Hepatocyte (in vitro differentiated cells): ENCODE data around the gene CASTOR1. TPM values are rescaled to one million over a fixed set of nuclear protein-coding genes. Genes with fewer than 3 reads are reported as not detected.

Experiments used
- DNase-seq: peaks from one replicate; pipeline ENCODE4 v3.0.0-alpha.2; 2016; ENCODE audit warnings: low spot score
- H2AFZ ChIP-seq: fragments of 200-600 bp; sonication (generic); 2 replicates; pipeline ENCODE4 v1.6.0; 2016; ENCODE audit warnings: antibody characterized with exemption, mild to moderate bottlenecking
- H3K27ac ChIP-seq: fragments of 200-600 bp; sonication (generic); 2 replicates; pipeline ENCODE4 v1.5.1; 2016; ENCODE audit warnings: mild to moderate bottlenecking
- H3K27me3 ChIP-seq: fragments of 200-600 bp; sonication (generic); 2 replicates; pipeline ENCODE4 v1.6.1; 2016
- H3K36me3 ChIP-seq: fragments of 200-600 bp; sonication (generic); replicated peaks from 2 replicates; pipeline ENCODE4 v1.5.1; 2016; ENCODE audit warnings: low read depth; ENCODE audit not compliant: insufficient read depth
- H3K4me1 ChIP-seq: fragments of 200-600 bp; sonication (generic); 2 replicates; pipeline ENCODE4 v1.5.1; 2016; ENCODE audit warnings: mild to moderate bottlenecking, moderate library complexity; ENCODE audit not compliant: insufficient read depth
- H3K4me2 ChIP-seq: fragments of 200-600 bp; sonication (generic); 2 replicates; pipeline ENCODE4 v1.6.0; 2016
- H3K4me3 ChIP-seq: fragments of 200-600 bp; sonication (generic); 2 replicates; pipeline ENCODE4 v1.5.1; 2016; ENCODE audit warnings: mild to moderate bottlenecking
- H3K79me2 ChIP-seq: fragments of 200-600 bp; sonication (generic); 2 replicates; pipeline ENCODE4 v1.6.0; 2017; ENCODE audit warnings: mild to moderate bottlenecking
- H3K9me2 ChIP-seq: fragments of 200-600 bp; sonication (generic); replicated peaks from 2 replicates; pipeline ENCODE4 v1.6.0; 2017; ENCODE audit warnings: mild to moderate bottlenecking; ENCODE audit not compliant: insufficient read depth
- H3K9me3 ChIP-seq: fragments of 200-600 bp; sonication (generic); 2 replicates; pipeline ENCODE4 v1.5.1; 2016; ENCODE audit warnings: low read depth, mild to moderate bottlenecking
- H4K20me1 ChIP-seq: fragments of 200-600 bp; sonication (generic); 2 replicates; pipeline ENCODE4 v1.6.0; 2016; ENCODE audit warnings: mild to moderate bottlenecking; ENCODE audit not compliant: insufficient read depth, poor library complexity, severe bottlenecking
- EZH2 ChIP-seq: fragments of 200-600 bp; sonication (generic); IDR thresholded peaks from 2 replicates; pipeline ENCODE4 v1.6.1; 2016; ENCODE audit warnings: antibody characterized with exemption, mild to moderate bottlenecking, borderline replicate concordance
- EZH2phosphoT487 ChIP-seq: fragments of 200-600 bp; sonication (generic); IDR thresholded peaks from one replicate; pipeline ENCODE4 v1.6.1; 2018; ENCODE audit warnings: antibody characterized with exemption, mild to moderate bottlenecking, low read depth, moderate library complexity; ENCODE audit not compliant: unreplicated experiment, severe bottlenecking
- WGBS: methylation state at CpG from one replicate; pipeline ENCODE4 v1.1.6; 2016; ENCODE audit warnings: low lambda C conversion rate; ENCODE audit errors: missing lambda C conversion rate; 5-methylcytosine and 5-hydroxymethylcytosine counted together
- polyA plus RNA-seq: library from polyadenylated mRNA; unstranded; fragments of >200 nt; fragmentation: Nextera tagmentation; extraction: Ambion mirVana; gene quantifications from 2 replicates; pipeline ENCODE4 v1.2.1, GENCODE V29; 2016
- total RNA-seq: library from RNA; depleted of rRNA; stranded (reverse); fragments of >200 nt; gene quantifications from 2 replicates; pipeline ENCODE4 v1.2.3, GENCODE V29; 2014
- TF ChIP-seq, protein P1 (sequence below): fragments of 200-600 bp; sonication (generic); IDR thresholded peaks from 2 replicates; pipeline ENCODE4 v1.5.1; 2016; ENCODE audit warnings: antibody characterized with exemption, mild to moderate bottlenecking; ENCODE audit not compliant: poor library complexity

Gene CASTOR1
- total and polyA plus RNA-seq, 2 experiments from 2014 or later = 30.9 to 53.5 TPM

- TF ChIP-seq EZH2phosphoT487 = no peak
- TF ChIP-seq EZH2 = no peak
- TF ChIP-seq, protein P1, sequence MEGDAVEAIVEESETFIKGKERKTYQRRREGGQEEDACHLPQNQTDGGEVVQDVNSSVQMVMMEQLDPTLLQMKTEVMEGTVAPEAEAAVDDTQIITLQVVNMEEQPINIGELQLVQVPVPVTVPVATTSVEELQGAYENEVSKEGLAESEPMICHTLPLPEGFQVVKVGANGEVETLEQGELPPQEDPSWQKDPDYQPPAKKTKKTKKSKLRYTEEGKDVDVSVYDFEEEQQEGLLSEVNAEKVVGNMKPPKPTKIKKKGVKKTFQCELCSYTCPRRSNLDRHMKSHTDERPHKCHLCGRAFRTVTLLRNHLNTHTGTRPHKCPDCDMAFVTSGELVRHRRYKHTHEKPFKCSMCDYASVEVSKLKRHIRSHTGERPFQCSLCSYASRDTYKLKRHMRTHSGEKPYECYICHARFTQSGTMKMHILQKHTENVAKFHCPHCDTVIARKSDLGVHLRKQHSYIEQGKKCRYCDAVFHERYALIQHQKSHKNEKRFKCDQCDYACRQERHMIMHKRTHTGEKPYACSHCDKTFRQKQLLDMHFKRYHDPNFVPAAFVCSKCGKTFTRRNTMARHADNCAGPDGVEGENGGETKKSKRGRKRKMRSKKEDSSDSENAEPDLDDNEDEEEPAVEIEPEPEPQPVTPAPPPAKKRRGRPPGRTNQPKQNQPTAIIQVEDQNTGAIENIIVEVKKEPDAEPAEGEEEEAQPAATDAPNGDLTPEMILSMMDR = no peak
- Histone ChIP-seq H3K36me3 (no peaks in the 10 kb centered on the region), H3K4me2 (no peak overlapping the region), H3K4me3 (no peak overlapping the region), H4K20me1 (peaks cover 33% of the 10 kb centered on the region), H3K4me1 (peaks cover 40% of the 10 kb centered on the region), H3K27ac (peak overlapping the region; percentile 41), H2AFZ (no peak overlapping the region), H3K9me2 (no peaks in the 10 kb centered on the region), H3K27me3 (no peaks in the 10 kb centered on the region), H3K9me3 (no peaks in the 10 kb centered on the region), H3K79me2 (peaks cover 88% of the 10 kb centered on the region)
- WGBS = 86% methylated on average over 5 of the region's 8 CpGs
- DNase-seq = no peak
Observed at GRCh38 chr22:30313527-30314363, 24.4 kb upstream of the CASTOR1 start.

- Histone ChIP-seq H3K4me2 (no peak overlapping the region), H3K4me1 (peaks cover 36% of the 10 kb centered on the region)
Observed at GRCh38 chr22:30312053-30312452, 22.7 kb upstream of the CASTOR1 start.

GRCh38 chr22:30310881-30311771, 21.8 kb upstream of the CASTOR1 start:
- peaks cover 22% of the 10 kb centered on the region for H4K20me1 ChIP-seq
- peak overlapping the region; percentile 77 for H3K27ac ChIP-seq
- H3K27me3 ChIP-seq = no peaks in the 10 kb centered on the region
- H3K4me1 ChIP-seq = peaks cover 38% of the 10 kb centered on the region
- DNase-seq = no peak
- peaks cover 88% of the 10 kb centered on the region for H3K79me2 ChIP-seq
- no peaks in the 10 kb centered on the region for H3K9me3 ChIP-seq
- no peak overlapping the region for H2AFZ ChIP-seq
- H3K9me2 ChIP-seq = no peaks in the 10 kb centered on the region
- no peak overlapping the region for H3K4me3 ChIP-seq
- no peak for TF ChIP-seq EZH2phosphoT487
- TF ChIP-seq, protein P1 = no peak
- H3K4me2 ChIP-seq = peak overlapping the region; percentile 46
- WGBS = 70% methylated on average over 8 of the region's 8 CpGs
- H3K36me3 ChIP-seq = no peaks in the 10 kb centered on the region

More at GRCh38 chr22:30312053-30312452, 22.7 kb upstream of the CASTOR1 start:
- no peaks in the 10 kb centered on the region for H3K9me2 ChIP-seq
- H3K4me3 ChIP-seq = no peak overlapping the region
- WGBS = 70% methylated on average over 6 of the region's 6 CpGs
- no peak overlapping the region for H2AFZ ChIP-seq
- H3K36me3 ChIP-seq = no peaks in the 10 kb centered on the region
- H3K27ac ChIP-seq = peak overlapping the region; percentile 77
- no peak for TF ChIP-seq EZH2
- TF ChIP-seq, protein P1 = no peak
- no peak for TF ChIP-seq EZH2phosphoT487
- H3K27me3 ChIP-seq = no peaks in the 10 kb centered on the region
- H3K9me3 ChIP-seq = no peaks in the 10 kb centered on the region
- peaks cover 88% of the 10 kb centered on the region for H3K79me2 ChIP-seq
- no peak for DNase-seq
- peaks cover 25% of the 10 kb centered on the region for H4K20me1 ChIP-seq
